Measurements from ENCODE around the gene GSG1L.

Gene GSG1L

GRCh38 chr16:28091656-28092055 lies 28.1 kb upstream of the GSG1L start:
- no peak for DNase-seq (ENCODE audit: low read depth)

- no peak for DNase-seq (ENCODE audit: low read depth)
These were observed 27.3 kb upstream of the GSG1L start for GRCh38 chr16:28090646-28091377.

- no peak for DNase-seq (ENCODE audit: low read depth)
These were observed 26.5 kb upstream of the GSG1L start for GRCh38 chr16:28089992-28090365.

- no peak for DNase-seq (ENCODE audit: low read depth)
These were observed 25.9 kb upstream of the GSG1L start for GRCh38 chr16:28089205-28089991.

GRCh38 chr16:28087675-28088300 lies 24.3 kb upstream of the GSG1L start:
- DNase-seq (ENCODE audit: low read depth), result no peak

GRCh38 chr16:28087140-28087660 lies 23.7 kb upstream of the GSG1L start:
- no peak for DNase-seq (ENCODE audit: low read depth)

- no peak for DNase-seq (ENCODE audit: low read depth)
These were observed 22.9 kb upstream of the GSG1L start for GRCh38 chr16:28086186-28087139.

- DNase-seq (ENCODE audit: low read depth), result no peak
These were observed 22.1 kb upstream of the GSG1L start for GRCh38 chr16:28085389-28086171.

- no peak for DNase-seq (ENCODE audit: low read depth)
These were observed 20.7 kb upstream of the GSG1L start for GRCh38 chr16:28084209-28084608.

GRCh38 chr16:28082624-28083023 lies 19.1 kb upstream of the GSG1L start:
- DNase-seq (ENCODE audit: low read depth), result no peak

- DNase-seq (ENCODE audit: low read depth), result no peak
These were observed 18.0 kb upstream of the GSG1L start for GRCh38 chr16:28081391-28081968.

GRCh38 chr16:28078261-28078660 lies 14.7 kb upstream of the GSG1L start:
- no peak for DNase-seq (ENCODE audit: low read depth)

- DNase-seq (ENCODE audit: low read depth), result no peak
These were observed 10.3 kb upstream of the GSG1L start for GRCh38 chr16:28073836-28074235.

GRCh38 chr16:28072087-28072486 lies 8.6 kb upstream of the GSG1L start:
- DNase-seq (ENCODE audit: low read depth), result no peak

- DNase-seq (ENCODE audit: low read depth), result no peak
These were observed 6.7 kb upstream of the GSG1L start for GRCh38 chr16:28069971-28070794.

- no peak for DNase-seq (ENCODE audit: low read depth)
These were observed 5.5 kb upstream of the GSG1L start for GRCh38 chr16:28068976-28069375.

GRCh38 chr16:28067604-28068379 lies 4.3 kb upstream of the GSG1L start:
- peak; percentile 53 for DNase-seq (ENCODE audit: low read depth)

GRCh38 chr16:28064706-28065249 lies 1.3 kb upstream of the GSG1L start:
- DNase-seq (ENCODE audit: low read depth), result no peak

Data from HS-27A (cell line).